ENCODE results near the gene PTGDS.
"Not testable (repeated sequence)": the region's sequence is repeated elsewhere in the genome, so short reads cannot be mapped to it uniquely, and the experiment has no call there.

Gene PTGDS

GRCh38 chr9:136992819-136993369 is 15.6 kb downstream of the PTGDS start:
- no peak for DNase-seq

- DNase-seq = no peak
Observed at GRCh38 chr9:136994180-136994887, 17.0 kb downstream of the PTGDS start.

GRCh38 chr9:136994888-136995230 is 17.6 kb downstream of the PTGDS start:
- no peak for DNase-seq

GRCh38 chr9:136995362-136995761 is 18.1 kb downstream of the PTGDS start:
- DNase-seq = peak; percentile 56

- DNase-seq = peak; percentile 80
Observed at GRCh38 chr9:136995772-136996311, 18.5 kb downstream of the PTGDS start.

GRCh38 chr9:136996361-136997292 is 19.3 kb downstream of the PTGDS start, which contains the start of gene CLIC3:
TSS of gene CLIC3 (minus strand) at chr9:136996568. CDS start at chr9:136996543, 25 bp downstream.
- DNase-seq = peak; percentile 36

- DNase-seq = no peak
Observed at GRCh38 chr9:136997371-136997770, 20.1 kb downstream of the PTGDS start.

GRCh38 chr9:136997830-136998234 is 20.5 kb downstream of the PTGDS start:
- DNase-seq = no peak

- no peak for DNase-seq
Observed at GRCh38 chr9:137000177-137000930, 23.1 kb downstream of the PTGDS start.

- DNase-seq = no peak
Observed at GRCh38 chr9:137001857-137002645, 24.7 kb downstream of the PTGDS start.

GRCh38 chr9:137002646-137003041 is 25.3 kb downstream of the PTGDS start:
- DNase-seq = no peak

GRCh38 chr9:137004285-137004684 is 27.0 kb downstream of the PTGDS start:
- DNase-seq = not testable (repeated sequence)

GRCh38 chr9:137006116-137007003 is 29.1 kb downstream of the PTGDS start:
- DNase-seq = no peak

- DNase-seq = peak; percentile 17
Observed at GRCh38 chr9:137007108-137007815, 30.0 kb downstream of the PTGDS start.

GRCh38 chr9:137007816-137008270 is 30.5 kb downstream of the PTGDS start:
- no peak for DNase-seq

GRCh38 chr9:137008312-137008711 is 31.0 kb downstream of the PTGDS start:
- no peak for DNase-seq

- no peak for DNase-seq
Observed at GRCh38 chr9:137009217-137009616, 31.9 kb downstream of the PTGDS start.

- no peak for DNase-seq
Observed at GRCh38 chr9:137009938-137010732, 32.8 kb downstream of the PTGDS start.

- DNase-seq = no peak
Observed at GRCh38 chr9:137011156-137011555, 33.9 kb downstream of the PTGDS start.
